ENCODE results near the gene MAMDC2.

DNA sequence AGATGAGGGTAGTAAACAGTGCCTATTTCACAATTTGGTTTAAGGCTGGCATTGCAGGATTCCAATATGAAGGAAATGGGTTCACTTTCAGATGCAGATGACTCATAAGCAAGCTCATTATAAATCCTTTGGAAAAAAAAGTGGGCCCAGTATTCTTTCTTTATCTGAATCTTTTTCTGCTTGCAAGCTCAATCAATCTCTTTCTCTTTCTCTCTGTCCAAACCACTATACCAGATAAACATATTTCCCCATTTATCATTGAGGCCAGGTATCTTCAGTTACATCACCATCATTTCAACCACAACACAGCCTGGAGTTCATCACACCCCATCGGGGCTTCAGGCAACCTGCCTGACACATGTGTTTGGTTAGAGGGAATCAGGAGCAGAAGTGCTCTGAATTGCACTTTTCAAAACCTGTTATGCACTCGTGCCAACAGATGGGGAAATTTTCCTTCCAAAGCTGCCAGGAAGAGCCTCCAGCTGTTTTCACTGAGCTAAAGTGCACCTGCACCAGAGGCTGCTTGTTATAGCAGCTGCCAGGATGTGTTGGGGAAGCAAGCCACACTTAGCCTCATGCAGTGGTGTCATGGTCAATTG lies 30.0 kb upstream of the MAMDC2 start:
- TF ChIP-seq, protein P1, sequence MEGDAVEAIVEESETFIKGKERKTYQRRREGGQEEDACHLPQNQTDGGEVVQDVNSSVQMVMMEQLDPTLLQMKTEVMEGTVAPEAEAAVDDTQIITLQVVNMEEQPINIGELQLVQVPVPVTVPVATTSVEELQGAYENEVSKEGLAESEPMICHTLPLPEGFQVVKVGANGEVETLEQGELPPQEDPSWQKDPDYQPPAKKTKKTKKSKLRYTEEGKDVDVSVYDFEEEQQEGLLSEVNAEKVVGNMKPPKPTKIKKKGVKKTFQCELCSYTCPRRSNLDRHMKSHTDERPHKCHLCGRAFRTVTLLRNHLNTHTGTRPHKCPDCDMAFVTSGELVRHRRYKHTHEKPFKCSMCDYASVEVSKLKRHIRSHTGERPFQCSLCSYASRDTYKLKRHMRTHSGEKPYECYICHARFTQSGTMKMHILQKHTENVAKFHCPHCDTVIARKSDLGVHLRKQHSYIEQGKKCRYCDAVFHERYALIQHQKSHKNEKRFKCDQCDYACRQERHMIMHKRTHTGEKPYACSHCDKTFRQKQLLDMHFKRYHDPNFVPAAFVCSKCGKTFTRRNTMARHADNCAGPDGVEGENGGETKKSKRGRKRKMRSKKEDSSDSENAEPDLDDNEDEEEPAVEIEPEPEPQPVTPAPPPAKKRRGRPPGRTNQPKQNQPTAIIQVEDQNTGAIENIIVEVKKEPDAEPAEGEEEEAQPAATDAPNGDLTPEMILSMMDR (conservative IDR thresholded peaks at IDR 0.05): no peak
- TF ChIP-seq EZH2 (IDR thresholded peaks at IDR 0.05; ENCODE audit: low read depth): no peak

All from PC-9 (cell line).